Measurements from ENCODE around the gene SPR.
"Not testable (repeated sequence)": the region's sequence is repeated elsewhere in the genome, so short reads cannot be mapped to it uniquely, and the experiment has no call there.

Gene SPR

GRCh38 chr2:72895154-72895553, 7.9 kb downstream of the SPR start:
- DNase-seq (no peak), ATAC-seq (replicated peaks) (no peak)
- H3K9me3 Mint-ChIP-seq: no peaks in the 10 kb centered on the region
- H3K4me3 Mint-ChIP-seq: no peak overlapping the region
- H3K27ac Mint-ChIP-seq: no peak overlapping the region
- H3K4me1 Mint-ChIP-seq (ENCODE audit: low read depth in 2 of 2): peaks cover 0 to 3% of the 10 kb centered on the region in 2 donors
- no peaks in the 10 kb centered on the region for H3K36me3 Mint-ChIP-seq (ENCODE audit: insufficient read depth)
- peaks cover 51 to 92% of the 10 kb centered on the region in 2 donors for H3K27me3 Mint-ChIP-seq

GRCh38 chr2:72895759-72896281, 8.6 kb downstream of the SPR start:
- Mint-ChIP-seq H3K27me3 (peaks cover 53 to 92% of the 10 kb centered on the region in 2 donors), H3K4me1 (ENCODE audit: low read depth in 2 of 2) (peaks cover 0 to 3% of the 10 kb centered on the region in 2 donors), H3K36me3 (ENCODE audit: insufficient read depth) (no peaks in the 10 kb centered on the region), H3K9me3 (no peaks in the 10 kb centered on the region), H3K27ac (no peak overlapping the region), H3K4me3 (no peak overlapping the region)
- no peak for ATAC-seq (replicated peaks)
- DNase-seq: no peak

- Mint-ChIP-seq H3K9me3 (no peaks in the 10 kb centered on the region), H3K4me3 (no peak overlapping the region), H3K27me3 (peaks cover 55 to 92% of the 10 kb centered on the region in 2 donors), H3K27ac (no peak overlapping the region), H3K36me3 (ENCODE audit: insufficient read depth) (no peaks in the 10 kb centered on the region), H3K4me1 (ENCODE audit: low read depth in 2 of 2) (peaks cover 0 to 3% of the 10 kb centered on the region in 2 donors)
- DNase-seq (no peak), ATAC-seq (replicated peaks) (no peak)
Measured at GRCh38 chr2:72896446-72896845, 9.2 kb downstream of the SPR start.

- Mint-ChIP-seq H3K9me3 (no peaks in the 10 kb centered on the region), H3K36me3 (ENCODE audit: insufficient read depth) (no peaks in the 10 kb centered on the region), H3K4me3 (no peak overlapping the region), H3K27ac (no peak overlapping the region), H3K27me3 (peaks cover 52 to 91% of the 10 kb centered on the region in 2 donors), H3K4me1 (ENCODE audit: low read depth in 2 of 2) (peaks cover 0 to 3% of the 10 kb centered on the region in 2 donors)
- DNase-seq (no peak), ATAC-seq (replicated peaks) (no peak)
Measured at GRCh38 chr2:72897785-72898584, 10.8 kb downstream of the SPR start.

GRCh38 chr2:72898585-72898906, 11.3 kb downstream of the SPR start:
- Mint-ChIP-seq H3K27me3 (peaks cover 56 to 95% of the 10 kb centered on the region in 2 donors), H3K36me3 (ENCODE audit: insufficient read depth) (no peaks in the 10 kb centered on the region), H3K9me3 (no peaks in the 10 kb centered on the region), H3K27ac (no peak overlapping the region), H3K4me3 (no peak overlapping the region), H3K4me1 (ENCODE audit: low read depth in 2 of 2) (peaks cover 0 to 3% of the 10 kb centered on the region in 2 donors)
- DNase-seq (no peak), ATAC-seq (replicated peaks) (no peak)

GRCh38 chr2:72900191-72900825, 13.1 kb downstream of the SPR start:
- Mint-ChIP-seq H3K36me3 (ENCODE audit: insufficient read depth) (no peaks in the 10 kb centered on the region), H3K27ac (no peak overlapping the region), H3K9me3 (no peaks in the 10 kb centered on the region), H3K4me3 (no peak overlapping the region), H3K4me1 (ENCODE audit: low read depth in 2 of 2) (peaks cover 0 to 3% of the 10 kb centered on the region in 2 donors), H3K27me3 (peaks cover 47 to 83% of the 10 kb centered on the region in 2 donors)
- DNase-seq (no peak), ATAC-seq (replicated peaks) (no peak)

- no peak for DNase-seq
- ATAC-seq (replicated peaks): no peak
- peaks cover 51 to 83% of the 10 kb centered on the region in 2 donors for H3K27me3 Mint-ChIP-seq
- no peaks in the 10 kb centered on the region for H3K36me3 Mint-ChIP-seq (ENCODE audit: insufficient read depth)
- H3K4me3 Mint-ChIP-seq: no peak overlapping the region
- no peaks in the 10 kb centered on the region for H3K9me3 Mint-ChIP-seq
- H3K4me1 Mint-ChIP-seq (ENCODE audit: low read depth in 2 of 2): no peaks in the 10 kb centered on the region
- H3K27ac Mint-ChIP-seq: no peak overlapping the region
Measured at GRCh38 chr2:72901426-72901825, 14.2 kb downstream of the SPR start.

- peaks cover 52 to 66% of the 10 kb centered on the region in 2 donors for H3K27me3 Mint-ChIP-seq
- H3K27ac Mint-ChIP-seq; H3K36me3 Mint-ChIP-seq (ENCODE audit: insufficient read depth); H3K9me3 Mint-ChIP-seq; DNase-seq; H3K4me1 Mint-ChIP-seq (ENCODE audit: low read depth in 2 of 2); ATAC-seq (replicated peaks); H3K4me3 Mint-ChIP-seq: not testable (repeated sequence)
Measured at GRCh38 chr2:72907369-72907768, 20.2 kb downstream of the SPR start.

GRCh38 chr2:72908741-72909140, 21.5 kb downstream of the SPR start:
- no peaks in the 10 kb centered on the region for H3K9me3 Mint-ChIP-seq
- DNase-seq (no peak), ATAC-seq (replicated peaks) (no peak)
- no peak overlapping the region for H3K27ac Mint-ChIP-seq
- peaks cover 54 to 67% of the 10 kb centered on the region in 2 donors for H3K27me3 Mint-ChIP-seq
- no peak overlapping the region for H3K4me3 Mint-ChIP-seq
- H3K36me3 Mint-ChIP-seq (ENCODE audit: insufficient read depth): no peaks in the 10 kb centered on the region
- H3K4me1 Mint-ChIP-seq (ENCODE audit: low read depth in 2 of 2): no peaks in the 10 kb centered on the region

GRCh38 chr2:72911256-72911655, 24.0 kb downstream of the SPR start:
- H3K27ac Mint-ChIP-seq: no peak overlapping the region
- peaks cover 2% of the 10 kb centered on the region for H3K36me3 Mint-ChIP-seq (ENCODE audit: insufficient read depth)
- no peaks in the 10 kb centered on the region for H3K9me3 Mint-ChIP-seq
- H3K4me1 Mint-ChIP-seq (ENCODE audit: low read depth in 2 of 2): peaks cover 7 to 10% of the 10 kb centered on the region in 2 donors
- ATAC-seq (replicated peaks) (no peak), DNase-seq (no peak)
- peaks cover 66 to 78% of the 10 kb centered on the region in 2 donors for H3K27me3 Mint-ChIP-seq
- H3K4me3 Mint-ChIP-seq: no peak overlapping the region

GRCh38 chr2:72913486-72914205, 26.4 kb downstream of the SPR start:
- peak overlapping the region; percentile 19 to 28 for H3K4me3 Mint-ChIP-seq
- peaks cover 66 to 81% of the 10 kb centered on the region in 2 donors for H3K27me3 Mint-ChIP-seq
- H3K36me3 Mint-ChIP-seq (ENCODE audit: insufficient read depth): peaks cover 6% of the 10 kb centered on the region
- ATAC-seq (replicated peaks) (no peak), DNase-seq (no peak)
- no peaks in the 10 kb centered on the region for H3K9me3 Mint-ChIP-seq
- H3K4me1 Mint-ChIP-seq (ENCODE audit: low read depth in 2 of 2): peaks cover 11 to 19% of the 10 kb centered on the region in 2 donors
- no peak overlapping the region for H3K27ac Mint-ChIP-seq

- ATAC-seq (replicated peaks): no peak
- Mint-ChIP-seq H3K4me1 (ENCODE audit: low read depth in 2 of 2) (peaks cover 11 to 20% of the 10 kb centered on the region in 2 donors), H3K9me3 (no peaks in the 10 kb centered on the region), H3K27ac (no peak overlapping the region), H3K36me3 (ENCODE audit: insufficient read depth) (peaks cover 6% of the 10 kb centered on the region), H3K27me3 (peaks cover 63 to 83% of the 10 kb centered on the region in 2 donors), H3K4me3 (peak overlapping the region; percentile 19 to 28)
- DNase-seq: no peak
Measured at GRCh38 chr2:72914206-72914559, 27.0 kb downstream of the SPR start.

- ATAC-seq (replicated peaks) (no peak), DNase-seq (no peak)
- H3K27ac Mint-ChIP-seq: no peak overlapping the region
- H3K27me3 Mint-ChIP-seq: peaks cover 63 to 83% of the 10 kb centered on the region in 2 donors
- peaks cover 6% of the 10 kb centered on the region for H3K36me3 Mint-ChIP-seq (ENCODE audit: insufficient read depth)
- peak overlapping the region; percentile 68 to 72 for H3K4me3 Mint-ChIP-seq
- peaks cover 11 to 22% of the 10 kb centered on the region in 2 donors for H3K4me1 Mint-ChIP-seq (ENCODE audit: low read depth in 2 of 2)
- H3K9me3 Mint-ChIP-seq: no peaks in the 10 kb centered on the region
Measured at GRCh38 chr2:72914589-72915319, 27.5 kb downstream of the SPR start.

Measured in effector memory CD8-positive, alpha-beta T cell (primary cell).